K562 (cell line): ENCODE measurements around the gene ARPC1A. TPM values are rescaled to one million over a fixed set of nuclear protein-coding genes. Genes with fewer than 3 reads are reported as not detected.

Experiments
- ATAC-seq: fragments of 200-7000 bp; cut with Tn5 transposase; 3 replicates; pipeline ENCODE4 v1.9.1; 2020; ENCODE audit warnings: moderate library complexity
- BruUV-seq: library from RNA; stranded (reverse); fragments of 400-500 nt; replicated peaks from 2 replicates; lab custom pipeline; 2021; lab: Mats Ljungman, UMichigan
- CTCF ChIA-PET: fragments of 300-600 bp; formaldehyde crosslinking; extraction: SDS; loops from one replicate; lab custom pipeline; 2021; ENCODE audit warnings: low intra/inter-chr PET ratio; lab: Yijun Ruan, JAX
- POLR2A ChIA-PET: fragments of 300-600, 350-650 bp; sonication (Branson Sonifier 250); formaldehyde crosslinking; extraction: SDS; loops from one replicate; lab custom pipeline; 2021; ENCODE audit warnings: antibody characterized with exemption, inconsistent platforms; lab: Yijun Ruan, JAX
- DNase-seq, 4 experiments: peaks; one replicate each; pipeline versions ENCODE4 v3.0.0 to v3.0.0-alpha.2; 2011 to 2018; ENCODE audit warnings: low spot score in 3 of 4, mixed read lengths in 3 of 4; ENCODE audit errors: extremely low read depth in 1 of 4
- FAIRE-seq: peaks from 2 replicates; lab custom pipeline; 2011; peaks lifted over from hg19 to GRCh38; lab: Jason Lieb, UNC
- H2AFZ ChIP-seq: 2 replicates; pipeline ENCODE4 v1.6.0; 2011; ENCODE audit warnings: low read depth, low read length, control low read depth, inconsistent platforms
- H3K27ac ChIP-seq: fragments of 200-600 bp; 3 replicates; pipeline ENCODE4 v1.8.0; 2011; ENCODE audit warnings: low read depth, mild to moderate bottlenecking, control low read depth, inconsistent platforms, low read length, moderate library complexity, mixed read lengths; ENCODE audit errors: extremely low read depth
- H3K27me3 ChIP-seq, 2 experiments: fragments of 300-600 bp in 1 of 2; 2 replicates in 1 of 2; 3 replicates in 1 of 2; pipeline versions ENCODE4 v1.6.0 to v1.8.0; 2011; ENCODE audit warnings: inconsistent platforms in 2 of 2, low read length in 2 of 2, mild to moderate bottlenecking in 1 of 2, mixed read lengths in 1 of 2, moderate library complexity in 1 of 2; ENCODE audit not compliant: control insufficient read depth in 2 of 2, insufficient read depth in 2 of 2
- H3K36me3 ChIP-seq: fragments of 300-600 bp; 3 replicates; pipeline ENCODE4 v1.8.0; 2011; ENCODE audit warnings: mild to moderate bottlenecking, low read length, inconsistent platforms; ENCODE audit not compliant: control insufficient read depth, insufficient read depth
- H3K4me1 ChIP-seq, 2 experiments: fragments of 200-600 bp in 1 of 2; replicated peaks in 1 of 2; 2 replicates in 1 of 2; 3 replicates in 1 of 2; pipeline versions ENCODE4 v1.5.1 to v1.8.0; 2011; ENCODE audit warnings: inconsistent platforms in 2 of 2, low read length in 2 of 2, mild to moderate bottlenecking in 1 of 2, mixed read lengths in 1 of 2, moderate library complexity in 1 of 2; ENCODE audit not compliant: control insufficient read depth in 2 of 2, insufficient read depth in 2 of 2
- H3K4me2 ChIP-seq: 2 replicates; pipeline ENCODE4 v1.6.1; 2011; ENCODE audit warnings: low read length, control low read depth, inconsistent platforms, mixed read lengths; ENCODE audit not compliant: insufficient read depth
- H3K4me3 ChIP-seq: fragments of 200-600 bp; sonication (generic), shearing (Covaris generic); 2 replicates; pipeline ENCODE4 v1.5.1; 2016; ENCODE audit warnings: control low read depth, inconsistent platforms
- H3K79me2 ChIP-seq: fragments of 200-600 bp; 3 replicates; pipeline ENCODE4 v1.8.0; 2011; ENCODE audit warnings: low read length, inconsistent platforms; ENCODE audit not compliant: control insufficient read depth, insufficient read depth
- H3K9ac ChIP-seq, 2 experiments: 2 replicates each; pipeline versions ENCODE4 v1.6.0 to v1.6.1; 2011; ENCODE audit warnings: low read depth in 2 of 2, low read length in 2 of 2, control low read depth in 1 of 2, inconsistent platforms in 1 of 2, mild to moderate bottlenecking in 1 of 2, mixed read lengths in 1 of 2; ENCODE audit not compliant: insufficient read depth in 1 of 2
- H3K9me1 ChIP-seq: one replicate; pipeline ENCODE4 v1.6.0; 2011; ENCODE audit warnings: inconsistent platforms, mild to moderate bottlenecking, low read length, moderate library complexity; ENCODE audit not compliant: control insufficient read depth, insufficient read depth
- H3K9me3 ChIP-seq: replicated peaks from 2 replicates; pipeline ENCODE4 v1.5.1; 2011; ENCODE audit warnings: low read depth, low read length, inconsistent platforms; ENCODE audit not compliant: control insufficient read depth, insufficient read depth
- H4K20me1 ChIP-seq: replicated peaks from 2 replicates; pipeline ENCODE4 v1.6.1; 2011; ENCODE audit warnings: low read length, inconsistent platforms, mixed read lengths; ENCODE audit not compliant: control insufficient read depth, insufficient read depth
- EGR1 ChIP-seq: fragments of 450-650 bp; conservative IDR thresholded peaks from 2 replicates; pipeline ENCODE4 v1.6.1; 2017; ENCODE audit warnings: mild to moderate bottlenecking
- FOSL1 ChIP-seq: fragments of 200-800 bp; sonication (Bioruptor generic); conservative IDR thresholded peaks from 2 replicates; pipeline ENCODE4 v1.6.1; 2016; ENCODE audit warnings: missing genetic modification characterization, missing compliant biosample characterization
- KLF6 ChIP-seq: fragments of 250-450 bp; sonication (Bioruptor Pico); IDR thresholded peaks from 2 replicates; pipeline ENCODE4 v1.4.0; 2020; ENCODE audit warnings: mild to moderate bottlenecking, moderate library complexity, borderline replicate concordance
- NCOA1 ChIP-seq: fragments of 450-650 bp; IDR thresholded peaks from 2 replicates; pipeline ENCODE4 v1.6.1; 2016; ENCODE audit warnings: low read depth
- RFX1 ChIP-seq: fragments of 450-650 bp; IDR thresholded peaks from 2 replicates; pipeline ENCODE4 v1.6.1; 2016; ENCODE audit warnings: mild to moderate bottlenecking, moderate library complexity
- ZBTB12 ChIP-seq: fragments of 250-450 bp; sonication (Bioruptor Pico); IDR thresholded peaks from 2 replicates; pipeline ENCODE4 v1.4.0; 2020
- ZNF124 ChIP-seq: sonication (generic); formaldehyde crosslinking; IDR thresholded peaks from 2 replicates; pipeline ENCODE4 v1.8.1; 2022; ENCODE audit warnings: missing genetic modification reagents
- ZNF224 ChIP-seq: sonication (generic); formaldehyde crosslinking; IDR thresholded peaks from 2 replicates; pipeline ENCODE4 v1.8.0; 2022; ENCODE audit warnings: mild to moderate bottlenecking, missing genetic modification reagents
- ZNF75A ChIP-seq: fragments of 450-650 bp; formaldehyde crosslinking; IDR thresholded peaks from 2 replicates; pipeline ENCODE4 v1.4.0; 2020; ENCODE audit warnings: mild to moderate bottlenecking
- WGBS: fragments of 100-300 bp; shearing (Covaris generic); methylation state at CpG from one replicate; pipeline ENCODE4 v1.1.6; 2016; ENCODE audit warnings: low coverage, mixed read lengths; ENCODE audit not compliant: insufficient coverage; ENCODE audit errors: missing lambda C conversion rate; 5-methylcytosine and 5-hydroxymethylcytosine counted together
- in situ Hi-C: fragments of 300-500 bp; cut with MboI; formaldehyde crosslinking; loops from 4 replicates; pipeline ENCODE4 v1.15.0; 2018; ENCODE audit warnings: inconsistent platforms, mixed read lengths
- intact Hi-C: fragments of 100-400 bp; cut with micrococcal nuclease; formaldehyde crosslinking; loops from 2 replicates; pipeline ENCODE4 v1.14.2; 2022
- polyA plus RNA-seq, 8 experiments: library from polyadenylated mRNA; depleted of rRNA in 4 of 8; stranded (reverse) in 5 of 8; unstranded in 3 of 8; fragments of >200 nt; fragmentation: Nextera tagmentation in 2 of 8; fragmentation: Illumina TruSeq in 1 of 8; extraction: Ambion mirVana in 2 of 8; extraction: Trizol in 1 of 8; gene quantifications; 2 replicates each; pipeline versions ENCODE4 v1.2.1 to v1.2.3, GENCODE V29; 2011 to 2014; ENCODE audit warnings: inconsistent platforms in 1 of 8, missing spikeins in 1 of 8
- total RNA-seq, 7 experiments: library from RNA; depleted of rRNA in 6 of 7; stranded (reverse); fragments of >200 nt in 6 of 7; fragmentation: Illumina TruSeq in 2 of 7; extraction: Trizol in 2 of 7; gene quantifications; 2 replicates each; pipeline versions ENCODE4 v1.2.1 to v1.2.3, GENCODE V29; 2011 to 2021; ENCODE audit warnings: low replicate concordance in 1 of 7

The ARPC1A gene
- total and polyA plus RNA-seq, 9 of the 15 experiments (the other 6 are each of a cell fraction or from before 2014, with no cell fraction given), result 39.5 to 151 (median 86.1) TPM

GRCh38 chr7:99293650-99294049, 32.0 kb upstream of the ARPC1A start:
- CTCF ChIA-PET, result no interaction called here
- H3K27ac ChIP-seq, result no peak overlapping the region
- no peaks in the 10 kb centered on the region for H3K36me3 ChIP-seq
- peak overlapping the region in 1 of 2 experiments; percentile 26; a peak in 1 of 4 replicates for H3K9ac ChIP-seq
- WGBS, result 31% methylated on average over 4 of the region's 4 CpGs
- DNase-seq, result no peak
- H3K27me3 ChIP-seq, result peaks cover 15 to 23% of the 10 kb centered on the region in 2 experiments
- no peaks in the 10 kb centered on the region for H3K9me3 ChIP-seq
- intact Hi-C loops, result no loop called here
- H3K4me3 ChIP-seq, result no peak overlapping the region
- ATAC-seq, result no peak
- 0 out of 2 replicates have a peak, but pooled peaks cover 4% of the 10 kb centered on the region for H4K20me1 ChIP-seq
- H3K4me2 ChIP-seq, result no peak overlapping the region
- no peaks in the 10 kb centered on the region for H3K9me1 ChIP-seq
- no TSS peak for BruUV-seq
- FAIRE-seq, result no peak
- POLR2A ChIA-PET, result interaction anchor here (1.1 kb wide), 1 partner anchor 9 kb away, joined by 3 read pairs; no protein-coding TSS in a partner anchor
- no peak for TF ChIP-seq ZNF224 (CRISPR knock-in tag)
- no peak for TF ChIP-seq EGR1
- TF ChIP-seq FOSL1 (tag), result no peak
- TF ChIP-seq RFX1, result no peak
- no peak for TF ChIP-seq ZNF124 (CRISPR knock-in tag)
- TF ChIP-seq NCOA1, result no peak
- TF ChIP-seq ZNF75A (CRISPR knock-in tag), result no peak
- no peak for TF ChIP-seq KLF6 (CRISPR knock-in tag)
- no peak for TF ChIP-seq ZBTB12
- H2AFZ ChIP-seq, result peak overlapping the region; percentile 1; the same call in 1 of the 2 replicates
- H3K79me2 ChIP-seq, result no peaks in the 10 kb centered on the region
- in situ Hi-C loops, result no loop called here
- peaks cover 0 to 4% of the 10 kb centered on the region in 2 experiments; a peak in 2 of 5 replicates for H3K4me1 ChIP-seq
